GM19238 (cell line): ENCODE results near the gene NRAP.
A peak's percentile ranks its signal among the peaks of the same experiment; 100 is the strongest.
"Not testable (repeated sequence)": the region's sequence is repeated elsewhere in the genome, so short reads cannot be mapped to it uniquely, and the experiment has no call there.

ENCODE experiments used
- DNase-seq: peaks from one replicate; pipeline ENCODE4 v3.0.0; 2011; ENCODE audit warnings: low spot score; ENCODE audit not compliant: insufficient read length

NRAP gene

GRCh38 chr10:113683300-113683699 lies 19.5 kb upstream of the NRAP start:
- DNase-seq = no peak

GRCh38 chr10:113681533-113682470 lies 18.0 kb upstream of the NRAP start:
- DNase-seq = peak; percentile 40

- no peak for DNase-seq
These were observed 16.6 kb upstream of the NRAP start for GRCh38 chr10:113680190-113681111.

GRCh38 chr10:113679463-113680189 lies 15.8 kb upstream of the NRAP start, which contains the start of gene CASP7:
Gene CASP7 (plus strand): TSS chr10:113679912. CDS start chr10:113697494, 17,582 bp downstream.
- DNase-seq = peak; percentile 69

- no peak for DNase-seq
These were observed 2.9 kb upstream of the NRAP start for GRCh38 chr10:113666682-113667252.

- no peak for DNase-seq
These were observed 2.0 kb upstream of the NRAP start for GRCh38 chr10:113665806-113666354.

GRCh38 chr10:113665352-113665751 lies 1.5 kb upstream of the NRAP start:
- no peak for DNase-seq

- DNase-seq = no peak
These were observed 699 bp downstream of the NRAP start for GRCh38 chr10:113663142-113663541.

GRCh38 chr10:113661332-113661731 lies 2.5 kb downstream of the NRAP start:
- no peak for DNase-seq

GRCh38 chr10:113657544-113657943 lies 6.3 kb downstream of the NRAP start:
- DNase-seq = no peak

- no peak for DNase-seq
These were observed 6.9 kb downstream of the NRAP start for GRCh38 chr10:113656896-113657295.

GRCh38 chr10:113652456-113652855 lies 11.4 kb downstream of the NRAP start:
- not testable (repeated sequence) for DNase-seq

- no peak for DNase-seq
These were observed 11.9 kb downstream of the NRAP start for GRCh38 chr10:113651898-113652297.

- no peak for DNase-seq
These were observed 12.8 kb downstream of the NRAP start for GRCh38 chr10:113651021-113651420.

- DNase-seq = no peak
These were observed 13.7 kb downstream of the NRAP start for GRCh38 chr10:113650172-113650571.

GRCh38 chr10:113648478-113648877 lies 15.4 kb downstream of the NRAP start:
- no peak for DNase-seq

GRCh38 chr10:113647812-113648211 lies 16.0 kb downstream of the NRAP start:
- DNase-seq = no peak

GRCh38 chr10:113646336-113647201 lies 17.3 kb downstream of the NRAP start:
- no peak for DNase-seq
